ENCODE data around the gene CCDC195.

- TF ChIP-seq CTCF (IDR thresholded peaks at IDR 0.05) (no peak), ZFX (IDR thresholded peaks at IDR 0.05; ENCODE audit: borderline replicate concordance) (no peak)
These were observed 46.0 kb downstream of the CCDC195 start for GRCh38 chr2:224670203-224670602.

Measured in 22Rv1 (cell line).